Activated CD4-positive, alpha-beta T cell treated with anti-CD3 and anti-CD28 coated beads, Interleukin-2, amount 50 U/mL, for 16 hours (primary cell): ENCODE results near the gene CILP2.
A peak's percentile ranks its signal among the peaks of the same experiment; 100 is the strongest.

Experiments used
- DNase-seq: peaks from one replicate; pipeline ENCODE4 v3.0.0-alpha.2; 2020

Gene CILP2, protein sequence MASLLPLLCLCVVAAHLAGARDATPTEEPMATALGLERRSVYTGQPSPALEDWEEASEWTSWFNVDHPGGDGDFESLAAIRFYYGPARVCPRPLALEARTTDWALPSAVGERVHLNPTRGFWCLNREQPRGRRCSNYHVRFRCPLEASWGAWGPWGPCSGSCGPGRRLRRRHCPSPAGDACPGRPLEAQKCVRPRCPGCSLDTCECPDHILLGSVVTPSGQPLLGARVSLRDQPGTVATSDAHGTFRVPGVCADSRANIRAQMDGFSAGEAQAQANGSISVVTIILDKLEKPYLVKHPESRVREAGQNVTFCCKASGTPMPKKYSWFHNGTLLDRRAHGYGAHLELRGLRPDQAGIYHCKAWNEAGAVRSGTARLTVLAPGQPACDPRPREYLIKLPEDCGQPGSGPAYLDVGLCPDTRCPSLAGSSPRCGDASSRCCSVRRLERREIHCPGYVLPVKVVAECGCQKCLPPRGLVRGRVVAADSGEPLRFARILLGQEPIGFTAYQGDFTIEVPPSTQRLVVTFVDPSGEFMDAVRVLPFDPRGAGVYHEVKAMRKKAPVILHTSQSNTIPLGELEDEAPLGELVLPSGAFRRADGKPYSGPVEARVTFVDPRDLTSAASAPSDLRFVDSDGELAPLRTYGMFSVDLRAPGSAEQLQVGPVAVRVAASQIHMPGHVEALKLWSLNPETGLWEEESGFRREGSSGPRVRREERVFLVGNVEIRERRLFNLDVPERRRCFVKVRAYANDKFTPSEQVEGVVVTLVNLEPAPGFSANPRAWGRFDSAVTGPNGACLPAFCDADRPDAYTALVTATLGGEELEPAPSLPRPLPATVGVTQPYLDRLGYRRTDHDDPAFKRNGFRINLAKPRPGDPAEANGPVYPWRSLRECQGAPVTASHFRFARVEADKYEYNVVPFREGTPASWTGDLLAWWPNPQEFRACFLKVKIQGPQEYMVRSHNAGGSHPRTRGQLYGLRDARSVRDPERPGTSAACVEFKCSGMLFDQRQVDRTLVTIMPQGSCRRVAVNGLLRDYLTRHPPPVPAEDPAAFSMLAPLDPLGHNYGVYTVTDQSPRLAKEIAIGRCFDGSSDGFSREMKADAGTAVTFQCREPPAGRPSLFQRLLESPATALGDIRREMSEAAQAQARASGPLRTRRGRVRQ

GRCh38 chr19:19538061-19538784 is at the start of gene CILP2:
CILP2 (plus strand) TSS chr19:19538265; CDS start chr19:19538350, 85 bp downstream.
- DNase-seq = peak; percentile 22

GRCh38 chr19:19488875-19489690 is 49.0 kb upstream of the CILP2 start:
- DNase-seq = peak; percentile 97

DNA sequence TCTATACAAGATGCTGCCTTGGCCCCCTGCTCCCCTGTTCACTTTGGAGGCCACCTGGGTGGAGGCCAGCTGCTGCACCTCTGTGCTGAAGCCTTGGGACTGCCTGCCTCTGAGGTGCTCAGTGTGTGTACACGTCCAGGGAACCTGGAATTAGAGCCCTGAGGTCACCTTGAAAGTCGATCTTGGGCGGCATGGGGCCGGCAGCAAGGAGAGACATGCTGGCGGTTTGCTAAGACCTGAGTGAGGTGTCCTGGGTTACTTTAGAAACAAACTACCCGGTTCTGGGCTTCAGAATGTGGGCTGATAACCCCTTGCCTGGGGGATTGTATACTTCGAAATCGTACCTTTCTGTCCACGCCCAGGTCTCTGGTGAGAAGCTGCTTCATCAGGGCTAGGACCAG is 48.3 kb upstream of the CILP2 start:
- no peak for DNase-seq

DNA sequence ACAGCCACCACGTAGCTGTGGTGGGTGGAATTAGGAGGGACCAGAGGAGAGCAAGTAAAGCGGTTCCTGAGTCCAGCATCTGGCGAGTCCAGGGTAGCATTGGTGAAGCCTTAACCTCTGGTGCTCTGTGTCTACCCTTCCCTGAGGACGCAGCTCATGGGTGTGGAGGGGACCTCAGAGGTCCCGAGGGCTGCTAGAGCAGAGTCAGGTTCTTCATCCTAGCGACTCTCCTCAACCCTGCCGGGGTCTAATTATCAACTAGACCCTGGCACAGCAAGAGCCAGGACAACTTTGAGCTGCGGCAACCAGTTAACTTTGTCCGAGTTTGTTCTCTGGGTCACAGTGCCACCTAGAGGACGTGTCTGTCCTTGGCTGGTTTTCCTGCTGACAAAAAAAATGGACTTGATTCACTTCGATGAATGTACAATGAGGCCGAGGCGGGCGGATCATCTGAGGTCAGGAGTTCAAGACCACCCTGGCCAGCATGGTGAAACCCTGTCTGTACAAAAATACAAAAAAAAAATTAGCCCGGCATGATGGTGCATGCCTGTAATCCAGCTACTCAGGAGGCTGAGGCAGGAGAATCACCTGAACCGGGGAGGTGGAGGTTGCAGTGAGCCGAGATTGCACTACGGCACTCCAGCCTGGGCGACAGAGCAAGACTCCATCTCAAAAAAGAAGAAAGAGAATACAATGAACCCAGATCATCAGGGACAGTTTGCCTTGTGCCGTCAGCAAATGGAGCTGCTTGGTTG is 47.7 kb upstream of the CILP2 start:
- peak; percentile 84 for DNase-seq

GRCh38 chr19:19491321-19492025 is 46.6 kb upstream of the CILP2 start:
- DNase-seq = no peak

- no peak for DNase-seq
Measured at GRCh38 chr19:19492026-19492610, 45.9 kb upstream of the CILP2 start.

DNA sequence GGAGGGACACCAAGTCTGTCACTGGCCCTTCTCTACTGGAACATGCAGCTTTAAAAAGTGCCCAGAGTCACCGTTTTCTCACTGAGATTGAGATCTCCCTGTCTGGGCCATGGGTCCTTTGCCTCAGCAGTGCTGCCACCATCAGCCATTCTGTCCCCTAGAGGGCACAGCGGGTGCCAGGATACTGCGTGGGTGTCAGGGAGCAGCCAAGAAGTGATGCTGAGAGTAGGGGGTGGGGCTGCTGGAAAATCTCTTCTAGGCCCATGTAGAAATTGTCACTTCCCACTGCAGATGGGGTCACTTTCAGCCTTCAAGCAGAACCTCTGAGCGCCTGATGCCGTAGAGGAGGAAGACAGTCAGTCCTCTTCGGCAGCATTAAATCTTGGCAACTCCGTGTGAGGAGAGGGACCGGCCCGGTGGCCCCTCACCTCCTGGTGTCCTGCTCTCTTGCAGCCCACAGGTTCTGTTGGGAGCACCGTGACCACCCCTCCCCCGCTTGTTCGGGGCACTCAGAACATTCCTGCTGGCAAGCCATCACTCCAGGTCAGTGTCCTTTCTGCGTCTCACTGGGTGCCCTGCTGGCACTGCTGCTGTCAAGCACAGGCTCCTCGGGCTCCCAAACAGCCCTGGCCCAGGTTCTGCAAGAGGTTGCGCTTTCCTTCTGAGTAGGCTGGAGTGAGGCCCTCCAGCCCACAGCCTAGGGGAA is 44.1 kb upstream of the CILP2 start:
- DNase-seq = no peak

DNA sequence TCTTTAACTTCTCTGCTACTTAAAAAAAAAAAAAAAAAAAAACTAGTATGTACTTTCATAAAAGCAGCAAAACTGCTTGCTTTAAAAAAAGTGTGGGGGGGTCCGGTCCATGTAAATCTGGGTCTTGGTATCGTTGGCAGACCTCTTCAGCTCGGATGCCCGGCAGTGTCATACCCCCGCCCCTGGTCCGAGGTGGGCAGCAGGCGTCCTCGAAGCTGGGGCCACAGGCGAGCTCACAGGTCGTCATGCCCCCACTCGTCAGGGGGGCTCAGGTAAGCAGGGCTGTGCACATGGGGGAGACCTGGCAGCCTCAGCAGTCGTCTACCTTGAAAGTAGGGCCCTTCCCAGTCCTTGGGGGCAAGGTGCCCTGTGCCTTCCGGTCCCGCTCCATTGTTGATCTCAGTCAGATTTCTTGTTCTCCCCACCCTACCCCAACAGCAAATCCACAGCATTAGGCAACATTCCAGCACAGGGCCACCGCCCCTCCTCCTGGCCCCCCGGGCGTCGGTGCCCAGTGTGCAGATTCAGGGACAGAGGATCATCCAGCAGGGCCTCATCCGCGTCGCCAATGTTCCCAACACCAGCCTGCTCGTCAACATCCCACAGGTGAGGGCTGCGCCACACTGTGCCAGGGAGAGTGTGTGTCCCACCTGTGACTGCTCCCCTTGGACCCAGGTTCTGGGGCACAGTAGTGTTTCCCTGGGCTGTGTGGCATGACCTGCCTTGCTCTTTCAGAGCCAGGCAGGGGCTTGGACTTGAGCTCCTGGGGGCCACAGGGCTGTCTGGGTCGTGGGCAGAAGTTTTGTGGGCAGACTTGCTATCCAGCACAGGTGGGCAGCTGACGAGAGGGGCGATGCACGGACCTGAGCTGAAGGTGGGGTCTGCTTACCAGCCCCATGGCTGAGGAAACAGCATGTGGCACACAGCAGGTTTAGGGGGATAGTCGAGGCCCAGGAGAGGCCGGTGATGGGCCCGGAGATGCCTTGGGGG is 42.2 kb upstream of the CILP2 start:
- DNase-seq = no peak

- no peak for DNase-seq
Measured at GRCh38 chr19:19498255-19498991, 39.6 kb upstream of the CILP2 start.

GRCh38 chr19:19499272-19499995 is 38.6 kb upstream of the CILP2 start:
- no peak for DNase-seq

DNA sequence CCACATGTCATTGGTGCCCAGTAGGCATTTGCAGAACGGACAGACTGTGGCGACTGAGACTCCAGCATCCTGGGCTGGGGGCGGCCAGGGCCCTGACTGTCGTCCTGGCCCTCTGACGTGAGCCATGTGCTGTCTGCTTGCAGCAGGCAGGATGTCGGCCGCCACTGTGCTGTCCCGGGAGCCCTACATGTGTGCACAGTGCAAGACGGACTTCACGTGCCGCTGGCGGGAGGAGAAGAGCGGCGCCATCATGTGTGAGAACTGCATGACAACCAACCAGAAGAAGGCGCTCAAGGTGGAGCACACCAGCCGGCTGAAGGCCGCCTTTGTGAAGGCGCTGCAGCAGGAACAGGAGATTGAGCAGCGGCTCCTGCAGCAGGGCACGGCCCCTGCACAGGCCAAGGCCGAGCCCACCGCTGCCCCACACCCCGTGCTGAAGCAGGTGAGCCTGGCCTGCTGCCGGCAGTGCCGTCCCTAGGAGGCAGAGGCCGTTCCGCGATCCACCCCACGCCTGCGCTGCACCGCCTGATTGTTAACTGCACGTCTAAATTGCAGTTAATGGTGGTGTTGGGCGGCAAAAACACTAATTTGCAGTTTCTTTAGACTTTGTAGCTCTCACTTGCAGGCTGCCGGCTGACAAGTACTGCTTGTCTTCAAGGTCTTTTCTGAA is 37.0 kb upstream of the CILP2 start:
- DNase-seq = no peak

- DNase-seq = no peak
Measured at GRCh38 chr19:19501798-19502197, 36.3 kb upstream of the CILP2 start.

- DNase-seq = no peak
Measured at GRCh38 chr19:19502281-19502680, 35.8 kb upstream of the CILP2 start.

DNA sequence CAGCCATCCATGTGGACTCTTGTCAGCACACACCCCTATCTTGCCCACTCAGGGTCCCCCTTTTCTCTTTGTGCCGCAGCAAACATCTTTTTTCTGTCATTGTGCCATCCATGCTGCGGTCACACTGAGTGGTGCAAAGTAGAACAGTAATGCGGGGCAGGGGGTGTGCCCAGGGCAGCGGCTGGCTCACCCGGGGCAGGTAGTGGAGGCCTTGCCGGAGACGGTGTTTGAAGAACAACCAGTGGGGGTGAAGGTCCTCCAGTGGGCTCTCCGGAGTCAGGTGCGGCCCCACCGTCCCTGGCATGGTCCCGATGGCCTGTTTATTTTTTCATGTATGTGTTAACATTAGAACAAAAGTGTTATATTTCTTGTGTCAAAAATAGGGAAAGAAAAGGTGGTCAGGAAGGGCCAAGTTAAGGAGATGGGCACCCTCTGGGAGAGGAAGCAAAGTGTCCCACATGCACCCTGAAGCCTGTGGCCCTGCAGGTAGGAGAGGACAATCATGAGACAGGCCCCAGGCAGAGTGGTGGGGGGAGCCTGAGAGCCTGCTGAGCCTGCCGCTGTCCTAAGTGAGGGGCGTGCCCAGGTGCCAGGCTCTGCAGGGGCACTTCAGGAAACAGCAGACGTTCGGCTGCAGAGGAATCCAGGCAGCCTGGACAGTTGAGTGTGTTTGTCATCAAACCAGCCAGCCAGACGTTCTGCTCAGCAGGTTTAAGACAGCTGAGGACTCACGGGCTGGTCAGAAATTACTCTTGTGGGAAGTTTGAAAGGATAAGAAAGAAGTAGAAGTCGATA is 35.1 kb upstream of the CILP2 start:
- no peak for DNase-seq
